HG03575 (cell line): Measurements from ENCODE around the gene PITPNM1.
"Not testable (repeated sequence)": the region's sequence is repeated elsewhere in the genome, so short reads cannot be mapped to it uniquely, and the experiment has no call there.

ENCODE experiments used
- ATAC-seq: cut with Tn5 transposase; IDR thresholded peaks from one replicate; pipeline ENCODE4 v1.9.1; 2021; ENCODE audit not compliant: unreplicated experiment, insufficient number of reproducible peaks, low FRiP score; ENCODE audit errors: extremely low read depth

PITPNM1 gene

GRCh38 chr11:67504950-67505581 lies at the start of gene PITPNM1:
TSS of gene PITPNM1 (minus strand) at chr11:67505363. CDS start at chr11:67504180, 1,183 bp downstream.
- ATAC-seq, result no peak

- ATAC-seq, result not testable (repeated sequence)
Observed at GRCh38 chr11:67551697-67552096, 46.5 kb upstream of the PITPNM1 start.

- ATAC-seq, result no peak
Observed at GRCh38 chr11:67551127-67551526, 46.0 kb upstream of the PITPNM1 start.

- ATAC-seq, result no peak
Observed at GRCh38 chr11:67548555-67549110, 43.5 kb upstream of the PITPNM1 start.

- ATAC-seq, result not testable (repeated sequence)
Observed at GRCh38 chr11:67548112-67548511, 42.9 kb upstream of the PITPNM1 start.

GRCh38 chr11:67545280-67545679 lies 40.1 kb upstream of the PITPNM1 start:
- ATAC-seq, result no peak

- no peak for ATAC-seq
Observed at GRCh38 chr11:67544616-67545242, 39.6 kb upstream of the PITPNM1 start.

GRCh38 chr11:67543585-67543984 lies 38.4 kb upstream of the PITPNM1 start:
- ATAC-seq, result no peak

GRCh38 chr11:67542971-67543370 lies 37.8 kb upstream of the PITPNM1 start:
- no peak for ATAC-seq

- ATAC-seq, result no peak
Observed at GRCh38 chr11:67542169-67542568, 37.0 kb upstream of the PITPNM1 start.

- no peak for ATAC-seq
Observed at GRCh38 chr11:67541198-67541597, 36.0 kb upstream of the PITPNM1 start.

- ATAC-seq, result no peak
Observed at GRCh38 chr11:67539550-67539949, 34.4 kb upstream of the PITPNM1 start.

GRCh38 chr11:67538823-67539505 lies 33.8 kb upstream of the PITPNM1 start:
- no peak for ATAC-seq

- no peak for ATAC-seq
Observed at GRCh38 chr11:67538306-67538705, 33.1 kb upstream of the PITPNM1 start.

GRCh38 chr11:67535561-67535960 lies 30.4 kb upstream of the PITPNM1 start:
- no peak for ATAC-seq

- ATAC-seq, result no peak
Observed at GRCh38 chr11:67534070-67534679, 29.0 kb upstream of the PITPNM1 start.

GRCh38 chr11:67532889-67533288 lies 27.7 kb upstream of the PITPNM1 start:
- no peak for ATAC-seq

- no peak for ATAC-seq
Observed at GRCh38 chr11:67530282-67530592, 25.1 kb upstream of the PITPNM1 start.

- no peak for ATAC-seq
Observed at GRCh38 chr11:67528376-67528775, 23.2 kb upstream of the PITPNM1 start.
